WTC11 (cell line): Measurements from ENCODE around the gene GSG1L. TPM values are rescaled to one million over a fixed set of nuclear protein-coding genes. Genes with fewer than 3 reads are reported as not detected.

Experiments used
- ATAC-seq: fragments of 200-7000 bp; cut with Tn5 transposase; 2 replicates; pipeline ENCODE4 v1.10.0; 2021; ENCODE audit warnings: mild to moderate bottlenecking, moderate library complexity
- CTCF ChIA-PET: fragments of 300-600 bp; sonication (Branson Sonifier 250); formaldehyde crosslinking; loops from one replicate; lab custom pipeline; 2021; ENCODE audit warnings: antibody characterized with exemption; lab: Charles Lee
- POLR2A ChIA-PET: fragments of 350-600 bp; sonication (Branson Sonifier 250); formaldehyde crosslinking; loops from one replicate; lab custom pipeline; 2021; ENCODE audit warnings: antibody characterized with exemption; lab: Charles Lee
- DNase-seq: peaks from one replicate; pipeline ENCODE4 v3.0.0; 2021; ENCODE audit warnings: low spot score
- H3K27ac Mint-ChIP-seq: 2 replicates; pipeline ENCODE4 v1.8.0; 2021; ENCODE audit warnings: mixed read lengths
- H3K27me3 Mint-ChIP-seq: 2 replicates; pipeline ENCODE4 v1.8.0; 2021; ENCODE audit warnings: low read depth, mild to moderate bottlenecking, moderate library complexity, mixed read lengths
- H3K36me3 Mint-ChIP-seq: 2 replicates; pipeline ENCODE4 v1.8.0; 2021; ENCODE audit warnings: mixed read lengths
- H3K4me1 Mint-ChIP-seq: 2 replicates; pipeline ENCODE4 v1.8.0; 2022; ENCODE audit warnings: mixed read lengths
- H3K4me3 Mint-ChIP-seq: 2 replicates; pipeline ENCODE4 v1.8.0; 2021; ENCODE audit warnings: mild to moderate bottlenecking, moderate library complexity, mixed read lengths
- H3K9me3 Mint-ChIP-seq: 2 replicates; pipeline ENCODE4 v1.8.0; 2021; ENCODE audit warnings: mixed read lengths
- ATF6 ChIP-seq: sonication (generic); formaldehyde crosslinking; IDR thresholded peaks from 2 replicates; pipeline ENCODE4 v1.8.1; 2023; ENCODE audit warnings: mild to moderate bottlenecking, missing genetic modification reagents
- GRHL2 ChIP-seq: fragments of 250-450 bp; sonication (Bioruptor Pico); IDR thresholded peaks from 2 replicates; pipeline ENCODE4 v1.8.0; 2022; ENCODE audit warnings: mild to moderate bottlenecking, moderate library complexity; ENCODE audit not compliant: insufficient replicate concordance, severe bottlenecking
- GTF2I ChIP-seq: fragments of 250-450 bp; sonication (Bioruptor Pico); conservative IDR thresholded peaks from 2 replicates; pipeline ENCODE4 v1.4.0; 2021; ENCODE audit warnings: mild to moderate bottlenecking
- HMGA2 ChIP-seq: fragments of 250-450 bp; sonication (Bioruptor Pico); IDR thresholded peaks from 2 replicates; pipeline ENCODE4 v1.4.0; 2021; ENCODE audit warnings: mild to moderate bottlenecking, moderate library complexity
- MYBL2 ChIP-seq: sonication (generic); formaldehyde crosslinking; IDR thresholded peaks from 2 replicates; pipeline ENCODE4 v1.8.1; 2023; ENCODE audit warnings: mild to moderate bottlenecking, moderate library complexity, missing genetic modification reagents
- RORB ChIP-seq: fragments of 250-450 bp; sonication (Bioruptor Pico); IDR thresholded peaks from 2 replicates; pipeline ENCODE4 v1.9.0; 2021; ENCODE audit warnings: mild to moderate bottlenecking
- ZNF219 ChIP-seq: sonication (generic); formaldehyde crosslinking; IDR thresholded peaks from 2 replicates; pipeline ENCODE4 v1.8.0; 2023; ENCODE audit warnings: missing genetic modification reagents, mild to moderate bottlenecking, borderline replicate concordance
- ZNF232 ChIP-seq: sonication (generic); formaldehyde crosslinking; IDR thresholded peaks from 2 replicates; pipeline ENCODE4 v1.8.0; 2022; ENCODE audit warnings: mild to moderate bottlenecking, missing genetic modification reagents
- ZNF416 ChIP-seq: fragments of 250-450 bp; sonication (Bioruptor Pico); IDR thresholded peaks from 2 replicates; pipeline ENCODE4 v1.9.0; 2021; ENCODE audit warnings: mild to moderate bottlenecking, inconsistent platforms
- total RNA-seq: library from RNA; stranded (reverse); gene quantifications from 3 replicates; pipeline ENCODE4 v1.2.3, GENCODE V29; 2021
- TF ChIP-seq, protein P1 (sequence below): sonication (generic); formaldehyde crosslinking; conservative IDR thresholded peaks from 2 replicates; pipeline ENCODE4 v1.8.1; 2023; ENCODE audit warnings: mild to moderate bottlenecking, low read depth, missing genetic modification reagents, moderate library complexity
- TF ChIP-seq, protein P2 (sequence below): fragments of 250-450 bp; sonication (Bioruptor Pico); IDR thresholded peaks from 2 replicates; pipeline ENCODE4 v1.8.0; 2021; ENCODE audit warnings: mild to moderate bottlenecking
- TF ChIP-seq, protein P3 (sequence below): sonication (generic); formaldehyde crosslinking; IDR thresholded peaks from 2 replicates; pipeline ENCODE4 v1.8.0; 2022; ENCODE audit warnings: missing genetic modification reagents
- TF ChIP-seq, protein P4 (sequence below): fragments of 250-450 bp; sonication (Bioruptor Pico); IDR thresholded peaks from 2 replicates; pipeline ENCODE4 v1.9.0; 2021; ENCODE audit warnings: mild to moderate bottlenecking

The GSG1L gene
- total RNA-seq, 1 experiment from 2014 or later = 0.28 TPM

DNA sequence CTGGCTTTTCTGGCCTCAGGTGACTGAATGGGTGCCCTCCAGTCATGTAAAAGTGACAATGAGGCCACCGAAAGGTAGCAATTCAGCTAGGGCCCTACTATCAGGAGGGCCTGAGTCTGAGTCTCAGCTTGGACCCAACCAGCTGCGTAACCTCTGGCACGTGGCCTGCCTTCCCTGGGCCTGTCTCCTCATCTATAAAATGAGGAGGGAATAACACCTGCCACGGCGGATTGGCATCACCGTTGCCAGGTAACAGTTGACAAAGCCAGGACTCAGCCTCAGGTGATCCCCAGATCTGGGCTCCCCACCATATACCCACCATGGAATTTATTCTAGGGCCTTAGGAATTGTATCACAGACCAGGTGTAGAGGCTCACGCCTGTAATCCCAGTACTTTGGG, 296.4 kb downstream of the GSG1L start:
- TF ChIP-seq GRHL2 = no peak
- TF ChIP-seq ZNF219 (CRISPR knock-in tag) = no peak
- TF ChIP-seq, all 79 proteins: peak for 0
- Mint-ChIP-seq H3K4me1 (no peaks in the 10 kb centered on the region), H3K27me3 (no peaks in the 10 kb centered on the region), H3K36me3 (peaks cover 20% of the 10 kb centered on the region), H3K4me3 (no peak overlapping the region), H3K9me3 (peaks cover 14% of the 10 kb centered on the region), H3K27ac (no peak overlapping the region)
- no peak for DNase-seq
- no peak for ATAC-seq
- ChIA-PET CTCF (no interaction called here), POLR2A (no interaction called here)

DNA sequence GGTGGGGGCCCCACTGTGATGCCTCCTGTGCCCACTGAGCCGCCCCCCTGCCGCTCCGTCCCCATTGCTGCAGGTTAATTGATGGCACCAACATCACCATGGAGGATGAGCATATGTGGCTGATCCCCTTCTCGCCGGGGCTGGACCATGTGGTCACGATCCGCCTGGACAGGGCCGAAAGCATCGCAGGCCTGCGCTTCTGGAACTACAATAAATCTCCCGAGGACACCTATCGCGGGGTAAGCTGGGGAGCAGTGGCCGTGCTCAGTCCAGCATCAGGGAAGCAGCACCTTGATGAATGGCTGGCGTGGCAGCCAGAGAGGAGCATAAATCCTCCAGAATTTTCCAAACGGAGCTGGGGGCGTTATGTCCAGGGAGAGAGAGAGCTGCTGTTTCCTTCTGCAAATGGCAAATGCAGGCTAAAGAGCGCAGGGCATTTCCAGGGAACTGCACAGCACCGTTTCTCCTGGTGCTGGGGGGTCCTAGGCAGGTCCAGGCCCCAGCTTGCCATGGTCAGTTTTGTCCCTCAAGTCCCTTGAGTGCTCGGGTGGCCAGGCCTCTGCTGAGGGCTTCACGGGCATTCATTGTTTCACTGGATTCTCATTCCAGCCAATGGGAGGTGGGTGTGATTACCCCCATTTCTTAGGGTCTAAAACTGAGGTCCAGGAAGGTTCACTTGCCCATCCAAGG, 297.1 kb downstream of the GSG1L start:
- no peak overlapping the region for H3K27ac Mint-ChIP-seq
- no peak for ATAC-seq
- H3K9me3 Mint-ChIP-seq = peaks cover 14% of the 10 kb centered on the region
- no peak for DNase-seq
- peaks cover 20% of the 10 kb centered on the region for H3K36me3 Mint-ChIP-seq
- no peaks in the 10 kb centered on the region for H3K27me3 Mint-ChIP-seq
- POLR2A ChIA-PET = no interaction called here
- TF ChIP-seq, protein P1, sequence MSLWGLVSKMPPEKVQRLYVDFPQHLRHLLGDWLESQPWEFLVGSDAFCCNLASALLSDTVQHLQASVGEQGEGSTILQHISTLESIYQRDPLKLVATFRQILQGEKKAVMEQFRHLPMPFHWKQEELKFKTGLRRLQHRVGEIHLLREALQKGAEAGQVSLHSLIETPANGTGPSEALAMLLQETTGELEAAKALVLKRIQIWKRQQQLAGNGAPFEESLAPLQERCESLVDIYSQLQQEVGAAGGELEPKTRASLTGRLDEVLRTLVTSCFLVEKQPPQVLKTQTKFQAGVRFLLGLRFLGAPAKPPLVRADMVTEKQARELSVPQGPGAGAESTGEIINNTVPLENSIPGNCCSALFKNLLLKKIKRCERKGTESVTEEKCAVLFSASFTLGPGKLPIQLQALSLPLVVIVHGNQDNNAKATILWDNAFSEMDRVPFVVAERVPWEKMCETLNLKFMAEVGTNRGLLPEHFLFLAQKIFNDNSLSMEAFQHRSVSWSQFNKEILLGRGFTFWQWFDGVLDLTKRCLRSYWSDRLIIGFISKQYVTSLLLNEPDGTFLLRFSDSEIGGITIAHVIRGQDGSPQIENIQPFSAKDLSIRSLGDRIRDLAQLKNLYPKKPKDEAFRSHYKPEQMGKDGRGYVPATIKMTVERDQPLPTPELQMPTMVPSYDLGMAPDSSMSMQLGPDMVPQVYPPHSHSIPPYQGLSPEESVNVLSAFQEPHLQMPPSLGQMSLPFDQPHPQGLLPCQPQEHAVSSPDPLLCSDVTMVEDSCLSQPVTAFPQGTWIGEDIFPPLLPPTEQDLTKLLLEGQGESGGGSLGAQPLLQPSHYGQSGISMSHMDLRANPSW = no peak
- TF ChIP-seq ZNF416 (CRISPR knock-in tag) = no peak
- no peak for TF ChIP-seq MYBL2 (CRISPR knock-in tag)
- no peak for TF ChIP-seq ATF6 (CRISPR knock-in tag)
- TF ChIP-seq GRHL2 = no peak
- TF ChIP-seq, protein P2, sequence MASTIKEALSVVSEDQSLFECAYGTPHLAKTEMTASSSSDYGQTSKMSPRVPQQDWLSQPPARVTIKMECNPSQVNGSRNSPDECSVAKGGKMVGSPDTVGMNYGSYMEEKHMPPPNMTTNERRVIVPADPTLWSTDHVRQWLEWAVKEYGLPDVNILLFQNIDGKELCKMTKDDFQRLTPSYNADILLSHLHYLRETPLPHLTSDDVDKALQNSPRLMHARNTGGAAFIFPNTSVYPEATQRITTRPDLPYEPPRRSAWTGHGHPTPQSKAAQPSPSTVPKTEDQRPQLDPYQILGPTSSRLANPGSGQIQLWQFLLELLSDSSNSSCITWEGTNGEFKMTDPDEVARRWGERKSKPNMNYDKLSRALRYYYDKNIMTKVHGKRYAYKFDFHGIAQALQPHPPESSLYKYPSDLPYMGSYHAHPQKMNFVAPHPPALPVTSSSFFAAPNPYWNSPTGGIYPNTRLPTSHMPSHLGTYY = no peak
- no peak for TF ChIP-seq HMGA2
- TF ChIP-seq, protein P3, sequence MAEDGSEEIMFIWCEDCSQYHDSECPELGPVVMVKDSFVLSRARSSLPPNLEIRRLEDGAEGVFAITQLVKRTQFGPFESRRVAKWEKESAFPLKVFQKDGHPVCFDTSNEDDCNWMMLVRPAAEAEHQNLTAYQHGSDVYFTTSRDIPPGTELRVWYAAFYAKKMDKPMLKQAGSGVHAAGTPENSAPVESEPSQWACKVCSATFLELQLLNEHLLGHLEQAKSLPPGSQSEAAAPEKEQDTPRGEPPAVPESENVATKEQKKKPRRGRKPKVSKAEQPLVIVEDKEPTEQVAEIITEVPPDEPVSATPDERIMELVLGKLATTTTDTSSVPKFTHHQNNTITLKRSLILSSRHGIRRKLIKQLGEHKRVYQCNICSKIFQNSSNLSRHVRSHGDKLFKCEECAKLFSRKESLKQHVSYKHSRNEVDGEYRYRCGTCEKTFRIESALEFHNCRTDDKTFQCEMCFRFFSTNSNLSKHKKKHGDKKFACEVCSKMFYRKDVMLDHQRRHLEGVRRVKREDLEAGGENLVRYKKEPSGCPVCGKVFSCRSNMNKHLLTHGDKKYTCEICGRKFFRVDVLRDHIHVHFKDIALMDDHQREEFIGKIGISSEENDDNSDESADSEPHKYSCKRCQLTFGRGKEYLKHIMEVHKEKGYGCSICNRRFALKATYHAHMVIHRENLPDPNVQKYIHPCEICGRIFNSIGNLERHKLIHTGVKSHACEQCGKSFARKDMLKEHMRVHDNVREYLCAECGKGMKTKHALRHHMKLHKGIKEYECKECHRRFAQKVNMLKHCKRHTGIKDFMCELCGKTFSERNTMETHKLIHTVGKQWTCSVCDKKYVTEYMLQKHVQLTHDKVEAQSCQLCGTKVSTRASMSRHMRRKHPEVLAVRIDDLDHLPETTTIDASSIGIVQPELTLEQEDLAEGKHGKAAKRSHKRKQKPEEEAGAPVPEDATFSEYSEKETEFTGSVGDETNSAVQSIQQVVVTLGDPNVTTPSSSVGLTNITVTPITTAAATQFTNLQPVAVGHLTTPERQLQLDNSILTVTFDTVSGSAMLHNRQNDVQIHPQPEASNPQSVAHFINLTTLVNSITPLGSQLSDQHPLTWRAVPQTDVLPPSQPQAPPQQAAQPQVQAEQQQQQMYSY (CRISPR knock-in tag) = no peak
- TF ChIP-seq, protein P4, sequence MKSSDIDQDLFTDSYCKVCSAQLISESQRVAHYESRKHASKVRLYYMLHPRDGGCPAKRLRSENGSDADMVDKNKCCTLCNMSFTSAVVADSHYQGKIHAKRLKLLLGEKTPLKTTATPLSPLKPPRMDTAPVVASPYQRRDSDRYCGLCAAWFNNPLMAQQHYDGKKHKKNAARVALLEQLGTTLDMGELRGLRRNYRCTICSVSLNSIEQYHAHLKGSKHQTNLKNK (CRISPR knock-in tag) = no peak
- TF ChIP-seq RORB (CRISPR knock-in tag) = no peak
- no peak for TF ChIP-seq ZNF232 (CRISPR knock-in tag)
- no peak for TF ChIP-seq GTF2I (CRISPR knock-in tag)
- CTCF ChIA-PET = no interaction called here
- H3K4me3 Mint-ChIP-seq = no peak overlapping the region
- no peaks in the 10 kb centered on the region for H3K4me1 Mint-ChIP-seq
